ENCODE data around the gene SORCS2. TPM values are rescaled to one million over a fixed set of nuclear protein-coding genes. Genes with fewer than 3 reads are reported as not detected.

The SORCS2 gene
- total RNA-seq, 1 donor from 2014 or later, result 13.8 TPM

DNA sequence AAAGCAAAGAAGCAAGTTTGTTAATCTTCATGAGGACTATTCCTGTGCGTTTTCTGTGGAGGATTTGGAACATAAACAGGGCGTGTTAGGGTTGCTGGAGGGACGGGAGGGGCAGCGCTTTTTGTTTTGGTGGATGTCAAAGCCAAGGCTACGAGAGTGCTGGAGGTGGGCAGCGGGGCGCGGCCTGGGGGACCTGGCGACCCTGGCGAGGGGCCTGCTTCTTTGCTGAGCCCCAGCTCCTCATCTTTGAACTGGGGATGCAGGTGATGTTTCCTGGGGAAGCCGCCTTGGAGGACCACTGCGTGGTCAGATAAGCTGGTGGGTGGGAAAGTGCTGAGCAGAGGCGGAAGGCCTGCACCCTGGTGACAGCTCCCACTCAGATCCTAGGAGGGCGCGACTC, 55.2 kb downstream of the SORCS2 start:
- Histone ChIP-seq H3K79me2 (ENCODE audit: insufficient read depth, low read length) (peaks cover 9% of the 10 kb centered on the region), H4K20me1 (ENCODE audit: insufficient read depth, low read length) (peaks cover 55% of the 10 kb centered on the region), H3K4me2 (ENCODE audit: low read length) (no peak overlapping the region), H3K9ac (ENCODE audit: low read length) (no peak overlapping the region), H3K27me3 (ENCODE audit: insufficient read depth, low read length) (no peaks in the 10 kb centered on the region), H3K4me1 (ENCODE audit: insufficient read depth, low read length) (peaks cover 8% of the 10 kb centered on the region), H3K27ac (ENCODE audit: low read depth, low read length) (no peak overlapping the region), H3K4me3 (ENCODE audit: insufficient read depth, low read depth, low read length) (no peak overlapping the region), H3K9me3 (ENCODE audit: insufficient read depth, low read depth, low read length) (no peaks in the 10 kb centered on the region), H2AFZ (ENCODE audit: low read depth, low read length) (no peak overlapping the region), H3K36me3 (ENCODE audit: insufficient read depth, low read length) (no peaks in the 10 kb centered on the region)
- no peak for TF ChIP-seq EZH2 (IDR thresholded peaks at IDR 0.05; ENCODE audit: insufficient read depth, low read length)
- TF ChIP-seq, protein P1, sequence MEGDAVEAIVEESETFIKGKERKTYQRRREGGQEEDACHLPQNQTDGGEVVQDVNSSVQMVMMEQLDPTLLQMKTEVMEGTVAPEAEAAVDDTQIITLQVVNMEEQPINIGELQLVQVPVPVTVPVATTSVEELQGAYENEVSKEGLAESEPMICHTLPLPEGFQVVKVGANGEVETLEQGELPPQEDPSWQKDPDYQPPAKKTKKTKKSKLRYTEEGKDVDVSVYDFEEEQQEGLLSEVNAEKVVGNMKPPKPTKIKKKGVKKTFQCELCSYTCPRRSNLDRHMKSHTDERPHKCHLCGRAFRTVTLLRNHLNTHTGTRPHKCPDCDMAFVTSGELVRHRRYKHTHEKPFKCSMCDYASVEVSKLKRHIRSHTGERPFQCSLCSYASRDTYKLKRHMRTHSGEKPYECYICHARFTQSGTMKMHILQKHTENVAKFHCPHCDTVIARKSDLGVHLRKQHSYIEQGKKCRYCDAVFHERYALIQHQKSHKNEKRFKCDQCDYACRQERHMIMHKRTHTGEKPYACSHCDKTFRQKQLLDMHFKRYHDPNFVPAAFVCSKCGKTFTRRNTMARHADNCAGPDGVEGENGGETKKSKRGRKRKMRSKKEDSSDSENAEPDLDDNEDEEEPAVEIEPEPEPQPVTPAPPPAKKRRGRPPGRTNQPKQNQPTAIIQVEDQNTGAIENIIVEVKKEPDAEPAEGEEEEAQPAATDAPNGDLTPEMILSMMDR (IDR thresholded peaks at IDR 0.05; ENCODE audit: insufficient read depth, low read depth, low read length), result no peak
- no peaks in the 10 kb centered on the region for H3K4me1 Mint-ChIP-seq (ENCODE audit: low read depth, unreplicated experiment)
- peaks cover 10% of the 10 kb centered on the region for H3K36me3 Mint-ChIP-seq (ENCODE audit: low read depth, unreplicated experiment)
- H3K9me3 Mint-ChIP-seq (ENCODE audit: unreplicated experiment), result peaks cover 9% of the 10 kb centered on the region
- H3K27ac Mint-ChIP-seq (ENCODE audit: unreplicated experiment), result no peak overlapping the region
- H3K4me3 Mint-ChIP-seq (ENCODE audit: unreplicated experiment), result no peak overlapping the region
- FAIRE-seq (no peak), DNase-seq (ENCODE audit: low read depth) (no peak)
- peaks cover 27% of the 10 kb centered on the region for H3K27me3 Mint-ChIP-seq (ENCODE audit: low read depth, unreplicated experiment)

DNA sequence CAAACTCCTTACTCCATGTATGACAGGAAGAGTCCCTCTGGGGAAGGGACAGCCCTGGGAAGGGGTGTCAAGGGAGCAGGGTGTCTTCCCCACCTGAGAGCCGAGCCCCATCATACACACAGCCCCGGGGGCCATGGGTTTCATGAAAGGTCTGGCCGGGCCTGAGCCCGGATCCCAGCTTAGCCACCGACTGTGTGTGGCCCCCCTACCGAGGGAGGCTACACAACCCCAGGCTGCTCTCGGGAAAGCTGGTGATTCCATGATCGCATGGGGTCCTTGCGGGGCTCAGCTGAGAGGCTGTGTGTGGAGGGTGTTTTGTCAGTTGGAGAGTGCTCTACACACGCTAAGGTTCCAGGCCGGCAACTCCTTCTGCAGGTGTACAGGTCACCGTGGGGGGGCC, 55.6 kb downstream of the SORCS2 start:
- no peak overlapping the region for H3K27ac ChIP-seq (ENCODE audit: low read depth, low read length)
- H3K4me3 ChIP-seq (ENCODE audit: insufficient read depth, low read depth, low read length), result no peak overlapping the region
- no peaks in the 10 kb centered on the region for H3K9me3 ChIP-seq (ENCODE audit: insufficient read depth, low read depth, low read length)
- H3K36me3 ChIP-seq (ENCODE audit: insufficient read depth, low read length), result no peaks in the 10 kb centered on the region
- Mint-ChIP-seq H3K4me3 (ENCODE audit: unreplicated experiment) (no peak overlapping the region), H3K36me3 (ENCODE audit: low read depth, unreplicated experiment) (peaks cover 10% of the 10 kb centered on the region), H3K27me3 (ENCODE audit: low read depth, unreplicated experiment) (peaks cover 27% of the 10 kb centered on the region), H3K4me1 (ENCODE audit: low read depth, unreplicated experiment) (no peaks in the 10 kb centered on the region), H3K9me3 (ENCODE audit: unreplicated experiment) (peaks cover 9% of the 10 kb centered on the region), H3K27ac (ENCODE audit: unreplicated experiment) (no peak overlapping the region)
- peaks cover 8% of the 10 kb centered on the region for H3K4me1 ChIP-seq (ENCODE audit: insufficient read depth, low read length)
- H3K4me2 ChIP-seq (ENCODE audit: low read length), result no peak overlapping the region
- no peak overlapping the region for H2AFZ ChIP-seq (ENCODE audit: low read depth, low read length)
- DNase-seq (ENCODE audit: low read depth) (no peak), FAIRE-seq (no peak)
- no peak overlapping the region for H3K9ac ChIP-seq (ENCODE audit: low read length)
- H3K27me3 ChIP-seq (ENCODE audit: insufficient read depth, low read length), result no peaks in the 10 kb centered on the region
- peaks cover 9% of the 10 kb centered on the region for H3K79me2 ChIP-seq (ENCODE audit: insufficient read depth, low read length)
- peaks cover 51% of the 10 kb centered on the region for H4K20me1 ChIP-seq (ENCODE audit: insufficient read depth, low read length)
- TF ChIP-seq, protein P1 (IDR thresholded peaks at IDR 0.05; ENCODE audit: insufficient read depth, low read depth, low read length), result no peak
- no peak for TF ChIP-seq EZH2 (IDR thresholded peaks at IDR 0.05; ENCODE audit: insufficient read depth, low read length)

DNA sequence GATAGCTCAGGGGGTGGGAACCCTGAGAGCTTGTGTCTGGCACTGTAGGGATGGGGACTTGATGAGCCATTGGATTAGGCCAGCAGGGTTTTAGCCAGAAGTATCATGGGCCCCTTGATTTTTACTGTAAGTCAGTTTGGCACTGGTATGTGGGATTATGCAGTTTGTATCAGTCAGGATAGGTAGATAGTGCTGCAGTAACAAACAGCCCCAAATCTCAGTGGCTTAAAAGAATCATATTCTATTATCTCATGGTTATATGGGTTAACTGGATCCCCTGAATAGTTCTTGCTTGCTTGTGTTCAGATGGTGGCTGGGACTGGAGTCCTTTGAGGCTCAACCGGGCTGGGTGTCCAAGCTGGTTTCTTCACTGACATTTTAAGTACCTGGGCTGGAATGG, 56.5 kb downstream of the SORCS2 start:
- Mint-ChIP-seq H3K4me3 (ENCODE audit: unreplicated experiment) (no peak overlapping the region), H3K9me3 (ENCODE audit: unreplicated experiment) (peaks cover 9% of the 10 kb centered on the region), H3K27ac (ENCODE audit: unreplicated experiment) (no peak overlapping the region), H3K36me3 (ENCODE audit: low read depth, unreplicated experiment) (peaks cover 10% of the 10 kb centered on the region), H3K27me3 (ENCODE audit: low read depth, unreplicated experiment) (peaks cover 24% of the 10 kb centered on the region), H3K4me1 (ENCODE audit: low read depth, unreplicated experiment) (no peaks in the 10 kb centered on the region)
- peaks cover 43% of the 10 kb centered on the region for H4K20me1 ChIP-seq (ENCODE audit: insufficient read depth, low read length)
- peaks cover 8% of the 10 kb centered on the region for H3K4me1 ChIP-seq (ENCODE audit: insufficient read depth, low read length)
- FAIRE-seq (no peak), DNase-seq (ENCODE audit: low read depth) (no peak)
- H3K9ac ChIP-seq (ENCODE audit: low read length), result no peak overlapping the region
- no peak overlapping the region for H3K27ac ChIP-seq (ENCODE audit: low read depth, low read length)
- no peaks in the 10 kb centered on the region for H3K36me3 ChIP-seq (ENCODE audit: insufficient read depth, low read length)
- no peak overlapping the region for H3K4me2 ChIP-seq (ENCODE audit: low read length)
- no peak overlapping the region for H2AFZ ChIP-seq (ENCODE audit: low read depth, low read length)
- peaks cover 8% of the 10 kb centered on the region for H3K79me2 ChIP-seq (ENCODE audit: insufficient read depth, low read length)
- H3K9me3 ChIP-seq (ENCODE audit: insufficient read depth, low read depth, low read length), result no peaks in the 10 kb centered on the region
- TF ChIP-seq, protein P1 (IDR thresholded peaks at IDR 0.05; ENCODE audit: insufficient read depth, low read depth, low read length), result no peak
- TF ChIP-seq EZH2 (IDR thresholded peaks at IDR 0.05; ENCODE audit: insufficient read depth, low read length), result no peak
- no peaks in the 10 kb centered on the region for H3K27me3 ChIP-seq (ENCODE audit: insufficient read depth, low read length)
- no peak overlapping the region for H3K4me3 ChIP-seq (ENCODE audit: insufficient read depth, low read depth, low read length)

Data from astrocyte (in vitro differentiated cells and primary cell).